ENCODE data around the gene CHERP. TPM values are rescaled to one million over a fixed set of nuclear protein-coding genes. Genes with fewer than 3 reads are reported as not detected.

Gene CHERP
- total and polyA plus RNA-seq, 2 experiments from 2014 or later: 31.6 to 41.2 TPM

DNA sequence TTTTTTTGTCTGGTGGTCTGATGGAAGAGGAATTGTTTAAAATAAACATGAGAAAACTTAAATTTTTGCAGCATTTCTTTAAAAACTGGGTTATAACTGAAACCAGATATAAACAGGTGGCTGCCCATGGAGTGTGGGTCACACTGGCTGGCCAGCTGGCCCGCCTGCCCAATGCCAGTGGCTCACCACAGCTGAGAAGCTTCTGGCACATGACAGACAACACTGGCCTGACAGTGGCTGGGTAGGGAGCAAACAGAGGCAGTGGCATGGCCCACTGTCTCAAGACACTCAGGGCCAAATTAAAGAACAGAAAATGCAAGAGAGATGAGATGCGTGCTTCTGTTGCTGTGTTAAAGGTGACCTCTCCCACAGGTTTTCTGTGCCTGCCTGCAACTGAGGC is 33.0 kb upstream of the CHERP start (continued):
- TF ChIP-seq, protein P1, sequence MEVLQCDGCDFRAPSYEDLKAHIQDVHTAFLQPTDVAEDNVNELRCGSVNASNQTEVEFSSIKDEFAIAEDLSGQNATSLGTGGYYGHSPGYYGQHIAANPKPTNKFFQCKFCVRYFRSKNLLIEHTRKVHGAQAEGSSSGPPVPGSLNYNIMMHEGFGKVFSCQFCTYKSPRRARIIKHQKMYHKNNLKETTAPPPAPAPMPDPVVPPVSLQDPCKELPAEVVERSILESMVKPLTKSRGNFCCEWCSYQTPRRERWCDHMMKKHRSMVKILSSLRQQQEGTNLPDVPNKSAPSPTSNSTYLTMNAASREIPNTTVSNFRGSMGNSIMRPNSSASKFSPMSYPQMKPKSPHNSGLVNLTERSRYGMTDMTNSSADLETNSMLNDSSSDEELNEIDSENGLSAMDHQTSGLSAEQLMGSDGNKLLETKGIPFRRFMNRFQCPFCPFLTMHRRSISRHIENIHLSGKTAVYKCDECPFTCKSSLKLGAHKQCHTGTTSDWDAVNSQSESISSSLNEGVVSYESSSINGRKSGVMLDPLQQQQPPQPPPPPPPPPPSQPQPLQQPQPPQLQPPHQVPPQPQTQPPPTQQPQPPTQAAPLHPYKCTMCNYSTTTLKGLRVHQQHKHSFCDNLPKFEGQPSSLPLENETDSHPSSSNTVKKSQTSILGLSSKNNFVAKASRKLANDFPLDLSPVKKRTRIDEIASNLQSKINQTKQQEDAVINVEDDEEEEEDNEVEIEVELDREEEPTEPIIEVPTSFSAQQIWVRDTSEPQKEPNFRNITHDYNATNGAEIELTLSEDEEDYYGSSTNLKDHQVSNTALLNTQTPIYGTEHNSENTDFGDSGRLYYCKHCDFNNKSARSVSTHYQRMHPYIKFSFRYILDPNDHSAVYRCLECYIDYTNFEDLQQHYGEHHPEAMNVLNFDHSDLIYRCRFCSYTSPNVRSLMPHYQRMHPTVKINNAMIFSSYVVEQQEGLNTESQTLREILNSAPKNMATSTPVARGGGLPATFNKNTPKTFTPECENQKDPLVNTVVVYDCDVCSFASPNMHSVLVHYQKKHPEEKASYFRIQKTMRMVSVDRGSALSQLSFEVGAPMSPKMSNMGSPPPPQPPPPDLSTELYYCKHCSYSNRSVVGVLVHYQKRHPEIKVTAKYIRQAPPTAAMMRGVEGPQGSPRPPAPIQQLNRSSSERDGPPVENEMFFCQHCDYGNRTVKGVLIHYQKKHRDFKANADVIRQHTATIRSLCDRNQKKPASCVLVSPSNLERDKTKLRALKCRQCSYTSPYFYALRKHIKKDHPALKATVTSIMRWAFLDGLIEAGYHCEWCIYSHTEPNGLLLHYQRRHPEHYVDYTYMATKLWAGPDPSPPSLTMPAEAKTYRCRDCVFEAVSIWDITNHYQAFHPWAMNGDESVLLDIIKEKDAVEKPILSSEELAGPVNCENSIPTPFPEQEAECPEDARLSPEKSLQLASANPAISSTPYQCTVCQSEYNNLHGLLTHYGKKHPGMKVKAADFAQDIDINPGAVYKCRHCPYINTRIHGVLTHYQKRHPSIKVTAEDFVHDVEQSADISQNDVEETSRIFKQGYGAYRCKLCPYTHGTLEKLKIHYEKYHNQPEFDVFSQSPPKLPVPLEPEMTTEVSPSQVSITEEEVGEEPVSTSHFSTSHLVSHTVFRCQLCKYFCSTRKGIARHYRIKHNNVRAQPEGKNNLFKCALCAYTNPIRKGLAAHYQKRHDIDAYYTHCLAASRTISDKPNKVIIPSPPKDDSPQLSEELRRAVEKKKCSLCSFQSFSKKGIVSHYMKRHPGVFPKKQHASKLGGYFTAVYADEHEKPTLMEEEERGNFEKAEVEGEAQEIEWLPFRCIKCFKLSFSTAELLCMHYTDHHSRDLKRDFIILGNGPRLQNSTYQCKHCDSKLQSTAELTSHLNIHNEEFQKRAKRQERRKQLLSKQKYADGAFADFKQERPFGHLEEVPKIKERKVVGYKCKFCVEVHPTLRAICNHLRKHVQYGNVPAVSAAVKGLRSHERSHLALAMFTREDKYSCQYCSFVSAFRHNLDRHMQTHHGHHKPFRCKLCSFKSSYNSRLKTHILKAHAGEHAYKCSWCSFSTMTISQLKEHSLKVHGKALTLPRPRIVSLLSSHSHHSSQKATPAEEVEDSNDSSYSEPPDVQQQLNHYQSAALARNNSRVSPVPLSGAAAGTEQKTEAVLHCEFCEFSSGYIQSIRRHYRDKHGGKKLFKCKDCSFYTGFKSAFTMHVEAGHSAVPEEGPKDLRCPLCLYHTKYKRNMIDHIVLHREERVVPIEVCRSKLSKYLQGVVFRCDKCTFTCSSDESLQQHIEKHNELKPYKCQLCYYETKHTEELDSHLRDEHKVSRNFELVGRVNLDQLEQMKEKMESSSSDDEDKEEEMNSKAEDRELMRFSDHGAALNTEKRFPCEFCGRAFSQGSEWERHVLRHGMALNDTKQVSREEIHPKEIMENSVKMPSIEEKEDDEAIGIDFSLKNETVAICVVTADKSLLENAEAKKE (CRISPR knock-in tag; IDR thresholded peaks at IDR 0.05): no peak
- TF ChIP-seq, protein P2, sequence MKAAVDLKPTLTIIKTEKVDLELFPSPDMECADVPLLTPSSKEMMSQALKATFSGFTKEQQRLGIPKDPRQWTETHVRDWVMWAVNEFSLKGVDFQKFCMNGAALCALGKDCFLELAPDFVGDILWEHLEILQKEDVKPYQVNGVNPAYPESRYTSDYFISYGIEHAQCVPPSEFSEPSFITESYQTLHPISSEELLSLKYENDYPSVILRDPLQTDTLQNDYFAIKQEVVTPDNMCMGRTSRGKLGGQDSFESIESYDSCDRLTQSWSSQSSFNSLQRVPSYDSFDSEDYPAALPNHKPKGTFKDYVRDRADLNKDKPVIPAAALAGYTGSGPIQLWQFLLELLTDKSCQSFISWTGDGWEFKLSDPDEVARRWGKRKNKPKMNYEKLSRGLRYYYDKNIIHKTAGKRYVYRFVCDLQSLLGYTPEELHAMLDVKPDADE (IDR thresholded peaks at IDR 0.05): no peak
- TF ChIP-seq, protein P3, sequence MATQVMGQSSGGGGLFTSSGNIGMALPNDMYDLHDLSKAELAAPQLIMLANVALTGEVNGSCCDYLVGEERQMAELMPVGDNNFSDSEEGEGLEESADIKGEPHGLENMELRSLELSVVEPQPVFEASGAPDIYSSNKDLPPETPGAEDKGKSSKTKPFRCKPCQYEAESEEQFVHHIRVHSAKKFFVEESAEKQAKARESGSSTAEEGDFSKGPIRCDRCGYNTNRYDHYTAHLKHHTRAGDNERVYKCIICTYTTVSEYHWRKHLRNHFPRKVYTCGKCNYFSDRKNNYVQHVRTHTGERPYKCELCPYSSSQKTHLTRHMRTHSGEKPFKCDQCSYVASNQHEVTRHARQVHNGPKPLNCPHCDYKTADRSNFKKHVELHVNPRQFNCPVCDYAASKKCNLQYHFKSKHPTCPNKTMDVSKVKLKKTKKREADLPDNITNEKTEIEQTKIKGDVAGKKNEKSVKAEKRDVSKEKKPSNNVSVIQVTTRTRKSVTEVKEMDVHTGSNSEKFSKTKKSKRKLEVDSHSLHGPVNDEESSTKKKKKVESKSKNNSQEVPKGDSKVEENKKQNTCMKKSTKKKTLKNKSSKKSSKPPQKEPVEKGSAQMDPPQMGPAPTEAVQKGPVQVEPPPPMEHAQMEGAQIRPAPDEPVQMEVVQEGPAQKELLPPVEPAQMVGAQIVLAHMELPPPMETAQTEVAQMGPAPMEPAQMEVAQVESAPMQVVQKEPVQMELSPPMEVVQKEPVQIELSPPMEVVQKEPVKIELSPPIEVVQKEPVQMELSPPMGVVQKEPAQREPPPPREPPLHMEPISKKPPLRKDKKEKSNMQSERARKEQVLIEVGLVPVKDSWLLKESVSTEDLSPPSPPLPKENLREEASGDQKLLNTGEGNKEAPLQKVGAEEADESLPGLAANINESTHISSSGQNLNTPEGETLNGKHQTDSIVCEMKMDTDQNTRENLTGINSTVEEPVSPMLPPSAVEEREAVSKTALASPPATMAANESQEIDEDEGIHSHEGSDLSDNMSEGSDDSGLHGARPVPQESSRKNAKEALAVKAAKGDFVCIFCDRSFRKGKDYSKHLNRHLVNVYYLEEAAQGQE (IDR thresholded peaks at IDR 0.05; ENCODE audit: unreplicated experiment): no peak
- no peak for TF ChIP-seq CREB1 (CRISPR knock-in tag; IDR thresholded peaks at IDR 0.05; ENCODE audit: low read depth)

Data from GM23338 (cell line).